Breast epithelium (tissue), 4 donors: ENCODE measurements around the gene QTRT2. TPM values are rescaled to one million over a fixed set of nuclear protein-coding genes. Genes with fewer than 3 reads are reported as not detected.

Experiments used
- DNase-seq, 2 donors: peaks; one replicate each; pipeline ENCODE4 v3.0.0-alpha.2; 2019; ENCODE audit warnings: low spot score in 2 of 2
- H3K27ac ChIP-seq, 2 donors: fragments of 200-600 bp; sonication (generic) in 1 of 2; one replicate each; pipeline ENCODE4 v1.5.1; 2016 to 2019; ENCODE audit warnings: mild to moderate bottlenecking in 1 of 2
- H3K27me3 ChIP-seq, 2 donors: fragments of 200-600 bp; sonication (generic) in 1 of 2; one replicate each; pipeline versions ENCODE4 v1.5.1 to v1.6.0; 2017 to 2019; ENCODE audit warnings: control low read depth in 1 of 2, mild to moderate bottlenecking in 1 of 2
- H3K36me3 ChIP-seq: fragments of 200-600 bp; one replicate; pipeline ENCODE4 v1.5.1; 2019
- H3K4me1 ChIP-seq, 2 donors: fragments of 200-600 bp; sonication (generic); one replicate each; pipeline ENCODE4 v1.5.1; 2016 to 2019; ENCODE audit warnings: control low read depth in 1 of 2
- H3K4me3 ChIP-seq, 3 donors: fragments of 200-600 bp; sonication (generic); 1 replicate in 2 of 3; 2 replicates in 1 of 3; pipeline ENCODE4 v1.5.1; 2016 to 2019; ENCODE audit warnings: mild to moderate bottlenecking in 3 of 3, moderate library complexity in 2 of 3
- H3K9me3 ChIP-seq, 2 donors: fragments of 200-600 bp; sonication (generic) in 1 of 2; one replicate each; pipeline ENCODE4 v1.5.1; 2016 to 2019; ENCODE audit warnings: control low read depth in 1 of 2
- CTCF ChIP-seq, 3 donors: fragments of 450-650 bp; IDR thresholded peaks; one replicate each; pipeline ENCODE4 v1.5.1; 2016 to 2017; ENCODE audit warnings: antibody characterized with exemption in 3 of 3, mild to moderate bottlenecking in 3 of 3, moderate library complexity in 3 of 3
- POLR2A ChIP-seq: fragments of 450-650 bp; IDR thresholded peaks from one replicate; pipeline ENCODE4 v1.6.1; 2016; ENCODE audit warnings: antibody characterized with exemption, mild to moderate bottlenecking, moderate library complexity
- POLR2AphosphoS5 ChIP-seq, 3 donors: sonication (generic); formaldehyde crosslinking; IDR thresholded peaks; one replicate each; pipeline ENCODE4 v1.6.1; 2017; ENCODE audit warnings: antibody characterized with exemption in 3 of 3
- intact Hi-C: fragments of 100-400 bp; cut with DNase I; formaldehyde crosslinking; loops from one replicate; pipeline ENCODE4 v1.15.1; 2023; ENCODE audit warnings: low total_unique reads
- total RNA-seq, 3 donors: library from RNA; depleted of rRNA; stranded (reverse); fragments of >200 nt; gene quantifications; one replicate each; pipeline ENCODE4 v1.1.0, GENCODE V29; 2016

The QTRT2 gene
- total RNA-seq, 3 donors from 2014 or later, result 11.0 to 25.8 (median 15.1) TPM

- no peaks in the 10 kb centered on the region for H3K9me3 ChIP-seq
- H3K4me1 ChIP-seq, result no peaks in the 10 kb centered on the region
- no peak overlapping the region for H3K4me3 ChIP-seq
- no peak for DNase-seq
- no peaks in the 10 kb centered on the region for H3K27me3 ChIP-seq
- TF ChIP-seq POLR2AphosphoS5 (IDR thresholded peaks at IDR 0.05) (no peak), CTCF (IDR thresholded peaks at IDR 0.05) (no peak), POLR2A (no peak)
- no peaks in the 10 kb centered on the region for H3K36me3 ChIP-seq
- intact Hi-C loops, result no loop called here
- H3K27ac ChIP-seq, result no peak overlapping the region
Measured at GRCh38 chr3:114112696-114113095, 56.2 kb downstream of the QTRT2 start.

GRCh38 chr3:114114719-114115118, 58.2 kb downstream of the QTRT2 start:
- H3K36me3 ChIP-seq, result no peaks in the 10 kb centered on the region
- H3K27ac ChIP-seq, result no peak overlapping the region
- no peak for DNase-seq
- H3K27me3 ChIP-seq, result no peaks in the 10 kb centered on the region
- H3K4me3 ChIP-seq, result no peak overlapping the region
- H3K4me1 ChIP-seq, result no peaks in the 10 kb centered on the region
- H3K9me3 ChIP-seq, result no peaks in the 10 kb centered on the region
- intact Hi-C loops, result no loop called here
- TF ChIP-seq CTCF (IDR thresholded peaks at IDR 0.05) (no peak), POLR2AphosphoS5 (IDR thresholded peaks at IDR 0.05) (no peak)

- H3K4me3 ChIP-seq, result no peak overlapping the region
- intact Hi-C loops, result no loop called here
- H3K36me3 ChIP-seq, result no peaks in the 10 kb centered on the region
- DNase-seq, result no peak
- H3K27ac ChIP-seq, result no peak overlapping the region
- H3K9me3 ChIP-seq, result no peaks in the 10 kb centered on the region
- no peak for TF ChIP-seq CTCF (IDR thresholded peaks at IDR 0.05)
- no peak for TF ChIP-seq POLR2AphosphoS5 (IDR thresholded peaks at IDR 0.05)
- no peak for TF ChIP-seq POLR2A
- no peaks in the 10 kb centered on the region for H3K27me3 ChIP-seq
- no peaks in the 10 kb centered on the region for H3K4me1 ChIP-seq
Measured at GRCh38 chr3:114115143-114115542, 58.6 kb downstream of the QTRT2 start.

GRCh38 chr3:114119776-114120175, 63.2 kb downstream of the QTRT2 start:
- no peak overlapping the region for H3K4me3 ChIP-seq
- no peak overlapping the region for H3K27ac ChIP-seq
- no peak for DNase-seq
- intact Hi-C loops, result no loop called here
- no peaks in the 10 kb centered on the region for H3K9me3 ChIP-seq
- no peaks in the 10 kb centered on the region for H3K27me3 ChIP-seq
- H3K4me1 ChIP-seq, result no peaks in the 10 kb centered on the region
- no peaks in the 10 kb centered on the region for H3K36me3 ChIP-seq
- TF ChIP-seq POLR2AphosphoS5 (IDR thresholded peaks at IDR 0.05) (no peak), CTCF (IDR thresholded peaks at IDR 0.05) (no peak), POLR2A (no peak)

- intact Hi-C loops, result no loop called here
- no peaks in the 10 kb centered on the region for H3K9me3 ChIP-seq
- DNase-seq, result no peak
- H3K4me3 ChIP-seq, result no peak overlapping the region
- no peaks in the 10 kb centered on the region for H3K36me3 ChIP-seq
- no peaks in the 10 kb centered on the region for H3K4me1 ChIP-seq
- H3K27ac ChIP-seq, result no peak overlapping the region
- TF ChIP-seq CTCF (IDR thresholded peaks at IDR 0.05) (no peak), POLR2AphosphoS5 (IDR thresholded peaks at IDR 0.05) (no peak)
- no peaks in the 10 kb centered on the region for H3K27me3 ChIP-seq
Measured at GRCh38 chr3:114120211-114120610, 63.7 kb downstream of the QTRT2 start.
